Epithelial cell of proximal tubule (primary cell): ENCODE measurements around the gene DTNB. TPM values are rescaled to one million over a fixed set of nuclear protein-coding genes. Genes with fewer than 3 reads are reported as not detected.
A peak's percentile ranks its signal among the peaks of the same experiment; 100 is the strongest.

Experiments
- DNase-seq: peaks from one replicate; pipeline ENCODE4 v3.0.0-alpha.2; 2011; ENCODE audit warnings: low read depth
- H3K4me3 ChIP-seq: 2 replicates; pipeline ENCODE4 v1.5.1; 2011; ENCODE audit warnings: low read depth, mild to moderate bottlenecking, low read length
- total RNA-seq: library from RNA; depleted of rRNA; stranded (reverse); fragments of >200 nt; gene quantifications from 2 replicates; pipeline ENCODE4 v1.2.3, GENCODE V29; 2015
- TF ChIP-seq, protein P1 (sequence below): conservative IDR thresholded peaks from 2 replicates; pipeline ENCODE4 v1.5.1; 2012; ENCODE audit warnings: low read depth, mild to moderate bottlenecking, low read length

The DTNB gene
- total RNA-seq, 1 donor from 2014 or later: 4.8 TPM

GRCh38 chr2:25684577-25685473 lies 11.4 kb upstream of the DTNB start:
- H3K4me3 ChIP-seq: no peak overlapping the region
- TF ChIP-seq, protein P1, sequence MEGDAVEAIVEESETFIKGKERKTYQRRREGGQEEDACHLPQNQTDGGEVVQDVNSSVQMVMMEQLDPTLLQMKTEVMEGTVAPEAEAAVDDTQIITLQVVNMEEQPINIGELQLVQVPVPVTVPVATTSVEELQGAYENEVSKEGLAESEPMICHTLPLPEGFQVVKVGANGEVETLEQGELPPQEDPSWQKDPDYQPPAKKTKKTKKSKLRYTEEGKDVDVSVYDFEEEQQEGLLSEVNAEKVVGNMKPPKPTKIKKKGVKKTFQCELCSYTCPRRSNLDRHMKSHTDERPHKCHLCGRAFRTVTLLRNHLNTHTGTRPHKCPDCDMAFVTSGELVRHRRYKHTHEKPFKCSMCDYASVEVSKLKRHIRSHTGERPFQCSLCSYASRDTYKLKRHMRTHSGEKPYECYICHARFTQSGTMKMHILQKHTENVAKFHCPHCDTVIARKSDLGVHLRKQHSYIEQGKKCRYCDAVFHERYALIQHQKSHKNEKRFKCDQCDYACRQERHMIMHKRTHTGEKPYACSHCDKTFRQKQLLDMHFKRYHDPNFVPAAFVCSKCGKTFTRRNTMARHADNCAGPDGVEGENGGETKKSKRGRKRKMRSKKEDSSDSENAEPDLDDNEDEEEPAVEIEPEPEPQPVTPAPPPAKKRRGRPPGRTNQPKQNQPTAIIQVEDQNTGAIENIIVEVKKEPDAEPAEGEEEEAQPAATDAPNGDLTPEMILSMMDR: no peak
- no peak for DNase-seq

GRCh38 chr2:25682082-25682481 lies 8.7 kb upstream of the DTNB start:
- DNase-seq: no peak
- TF ChIP-seq, protein P1: no peak
- H3K4me3 ChIP-seq: no peak overlapping the region

- DNase-seq: no peak
- TF ChIP-seq, protein P1: no peak
- no peak overlapping the region for H3K4me3 ChIP-seq
These were observed 4.5 kb upstream of the DTNB start for GRCh38 chr2:25677877-25678276.

- DNase-seq: no peak
- TF ChIP-seq, protein P1: no peak
- H3K4me3 ChIP-seq: peak overlapping the region; percentile 51
These were observed 643 bp upstream of the DTNB start for GRCh38 chr2:25674077-25674362.

DNA sequence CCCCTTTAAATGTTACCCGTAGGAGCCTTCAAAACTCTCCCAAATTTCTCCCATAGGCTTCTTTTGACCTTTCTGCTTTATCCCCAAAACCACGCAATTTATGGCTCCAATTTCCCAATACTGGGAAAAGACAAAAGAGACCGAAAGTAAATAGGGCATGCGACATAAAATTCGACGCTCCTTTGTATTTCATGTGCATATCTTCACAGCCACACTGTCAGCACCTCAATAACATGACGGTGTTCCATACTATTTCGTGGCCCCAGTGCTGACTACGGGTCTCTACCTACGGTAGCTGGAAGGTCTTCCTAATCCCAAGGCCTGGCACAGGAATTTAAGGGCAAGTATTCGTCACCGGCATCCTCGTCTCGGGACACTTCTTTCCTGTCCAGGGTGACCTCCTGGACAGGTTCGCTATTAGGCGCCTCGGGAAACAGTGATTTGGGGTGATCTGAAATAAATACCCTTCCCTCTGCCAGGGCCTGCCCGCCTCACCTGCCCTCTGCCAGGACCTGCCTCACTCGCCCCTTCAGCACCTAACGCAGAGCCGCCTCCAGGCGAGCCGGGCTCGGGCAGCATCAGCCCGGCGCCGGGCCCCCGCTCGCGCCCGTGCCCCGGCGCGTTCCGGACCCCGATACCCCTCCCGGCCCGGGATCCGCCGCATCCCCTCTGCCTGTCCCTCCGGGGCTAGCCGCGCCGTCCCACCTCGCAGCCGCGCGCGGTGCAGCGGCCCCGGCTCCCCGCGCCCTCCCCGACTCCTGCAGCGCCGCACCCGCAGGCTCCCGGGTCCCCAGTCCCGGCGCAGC lies 680 bp downstream of the DTNB start:
- TF ChIP-seq, protein P1: no peak
- H3K4me3 ChIP-seq: peak overlapping the region; percentile 61
- DNase-seq: no peak

GRCh38 chr2:25671622-25672021 lies 1.8 kb downstream of the DTNB start:
- no peak overlapping the region for H3K4me3 ChIP-seq
- DNase-seq: no peak
- TF ChIP-seq, protein P1: no peak
